CD4-positive, alpha-beta memory T cell (primary cell): ENCODE data around the gene RAMP1. TPM values are rescaled to one million over a fixed set of nuclear protein-coding genes. Genes with fewer than 3 reads are reported as not detected.
"Not testable (repeated sequence)": the region's sequence is repeated elsewhere in the genome, so short reads cannot be mapped to it uniquely, and the experiment has no call there.

Experiments
- CTCF ChIA-PET: fragments of 350-600 bp; sonication (Branson Sonifier 250); formaldehyde crosslinking; loops from one replicate; lab custom pipeline; 2021; ENCODE audit warnings: inconsistent platforms; ENCODE audit not compliant: partially characterized antibody; lab: Charles Lee
- POLR2A ChIA-PET: fragments of 350-600 bp; sonication (Branson Sonifier 250); formaldehyde crosslinking; loops from one replicate; lab custom pipeline; 2021; ENCODE audit not compliant: partially characterized antibody; lab: Charles Lee
- DNase-seq, 5 donors: peaks; one replicate each; pipeline versions ENCODE4 v3.0.0 to v3.0.0-alpha.2; 2020 to 2022; ENCODE audit warnings: mixed read lengths in 1 of 5
- H3K27ac ChIP-seq: one replicate; pipeline ENCODE4 v1.7.0; 2013; ENCODE audit warnings: low read depth, low read length
- H3K27me3 ChIP-seq: 2 replicates; pipeline ENCODE4 v1.7.0; 2013; ENCODE audit warnings: mild to moderate bottlenecking, low read length, moderate library complexity; ENCODE audit not compliant: insufficient read depth
- H3K36me3 ChIP-seq: 2 replicates; pipeline ENCODE4 v1.7.0; 2013; ENCODE audit warnings: mild to moderate bottlenecking, low read length, moderate library complexity; ENCODE audit not compliant: insufficient read depth
- H3K4me1 ChIP-seq: 2 replicates; pipeline ENCODE4 v1.7.0; 2013; ENCODE audit warnings: mild to moderate bottlenecking, low read length, moderate library complexity; ENCODE audit not compliant: insufficient read depth
- H3K4me3 ChIP-seq, 2 donors: one replicate each; pipeline ENCODE4 v1.7.0; 2013; ENCODE audit warnings: low read length in 2 of 2, mild to moderate bottlenecking in 1 of 2
- H3K9me3 ChIP-seq, 2 donors: one replicate each; pipeline ENCODE4 v1.7.0; 2013; ENCODE audit warnings: low read length in 2 of 2, control low read depth in 1 of 2; ENCODE audit not compliant: control insufficient read depth in 1 of 2
- H3K27ac Mint-ChIP-seq, 7 donors: one replicate each; pipeline ENCODE4 v1.8.0; 2020 to 2021; ENCODE audit warnings: mixed read lengths in 7 of 7, mild to moderate bottlenecking in 6 of 7, inconsistent platforms in 3 of 7, moderate library complexity in 3 of 7
- H3K27me3 Mint-ChIP-seq, 2 donors: one replicate each; pipeline ENCODE4 v1.8.0; 2020 to 2021; ENCODE audit warnings: mixed read lengths in 2 of 2
- H3K36me3 Mint-ChIP-seq, 2 donors: one replicate each; pipeline ENCODE4 v1.8.0; 2020 to 2021; ENCODE audit warnings: mixed read lengths in 2 of 2, inconsistent platforms in 1 of 2, mild to moderate bottlenecking in 1 of 2
- H3K4me1 Mint-ChIP-seq, 4 donors: one replicate each; pipeline ENCODE4 v1.8.0; 2020 to 2021; ENCODE audit warnings: mixed read lengths in 4 of 4, mild to moderate bottlenecking in 1 of 4
- H3K4me3 Mint-ChIP-seq, 8 donors: one replicate each; pipeline ENCODE4 v1.8.0; 2020 to 2021; ENCODE audit warnings: mixed read lengths in 8 of 8, mild to moderate bottlenecking in 7 of 8, moderate library complexity in 6 of 8, inconsistent platforms in 3 of 8
- H3K9me3 Mint-ChIP-seq, 8 donors: one replicate each; pipeline ENCODE4 v1.8.0; 2020 to 2021; ENCODE audit warnings: mixed read lengths in 8 of 8, mild to moderate bottlenecking in 5 of 8, inconsistent platforms in 3 of 8, moderate library complexity in 1 of 8
- intact Hi-C: fragments of 100-400 bp; cut with micrococcal nuclease; formaldehyde crosslinking; loops from one replicate; pipeline ENCODE4 v1.15.1; 2023
- polyA plus RNA-seq, 2 donors: library from polyadenylated mRNA; unstranded; fragments of 300-500 nt; fragmentation: Illumina TruSeq; gene quantifications; one replicate each; pipeline ENCODE4 v1.2.3, GENCODE V29; 2021
- total RNA-seq, 2 experiments: library from RNA; stranded (reverse); gene quantifications; one replicate each; pipeline ENCODE4 v1.2.3, GENCODE V29; 2021

The RAMP1 gene
- total and polyA plus RNA-seq, 4 experiments from 2014 or later = 1.3 to 10.8 TPM; not detected in 2

DNA sequence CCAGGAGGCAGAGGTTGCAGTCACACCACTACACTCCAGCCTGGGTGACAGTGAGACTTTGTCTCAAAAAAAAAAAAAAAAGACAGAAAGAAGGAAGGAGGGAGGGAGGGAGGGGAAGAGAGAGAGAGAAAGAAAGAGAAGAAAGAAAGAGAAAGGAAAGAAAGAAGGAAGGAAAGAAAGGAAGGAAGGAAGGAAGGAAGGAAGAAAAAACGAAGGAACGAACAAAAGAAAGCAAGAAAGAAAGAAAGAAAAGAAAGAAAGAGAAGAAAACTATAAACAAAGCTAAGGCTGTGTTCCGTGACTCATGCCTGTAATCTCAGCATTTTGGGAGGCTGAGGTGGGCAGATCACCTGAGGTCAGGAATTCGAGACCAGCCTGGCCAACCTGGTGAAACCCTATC is 91.9 kb downstream of the RAMP1 start:
- H3K27ac Mint-ChIP-seq = peak overlapping the region in 1 of 7 donors; percentile 35
- H3K9me3 Mint-ChIP-seq, intact Hi-C loops, DNase-seq, H3K4me1 ChIP-seq, H3K36me3 ChIP-seq, H3K9me3 ChIP-seq, H3K4me3 ChIP-seq, H3K27me3 Mint-ChIP-seq, POLR2A ChIA-PET, H3K27me3 ChIP-seq, H3K36me3 Mint-ChIP-seq, H3K27ac ChIP-seq: not testable (repeated sequence)
- H3K4me3 Mint-ChIP-seq = peak overlapping the region in 1 of 8 donors; percentile 41
- CTCF ChIA-PET = interaction anchor here (2.2 kb wide), 1 partner anchor 11 kb away, joined by 6 read pairs; no protein-coding TSS in a partner anchor
- H3K4me1 Mint-ChIP-seq = peaks cover 7 to 23% (median 13%) of the 10 kb centered on the region in 4 donors

DNA sequence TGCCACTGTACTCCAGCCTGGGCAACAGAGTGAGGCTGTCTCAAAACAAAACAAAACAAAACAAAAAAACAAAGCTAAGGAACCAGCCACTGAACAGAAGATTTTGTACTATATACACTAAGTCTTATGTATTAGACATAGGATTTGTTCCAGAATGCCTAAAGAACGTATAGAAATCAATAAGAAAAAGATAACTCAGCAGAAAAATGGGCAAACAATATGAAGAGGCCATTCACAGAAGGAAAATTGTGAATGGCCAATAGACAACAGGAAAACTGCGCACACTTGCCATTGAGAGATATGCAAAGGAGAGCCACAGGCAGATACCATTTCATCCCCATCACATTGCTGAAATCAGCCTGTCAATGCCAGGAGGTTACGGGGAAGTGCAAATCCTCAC is 92.5 kb downstream of the RAMP1 start:
- Mint-ChIP-seq H3K9me3 (peaks cover 0 to 7% (median 4%) of the 10 kb centered on the region in 8 donors), H3K27ac (peak overlapping the region in 1 of 7 donors; percentile 46), H3K36me3 (peaks cover 0 to 4% of the 10 kb centered on the region in 2 donors), H3K4me3 (no peak overlapping the region), H3K4me1 (peaks cover 8 to 23% (median 12%) of the 10 kb centered on the region in 4 donors), H3K27me3 (peaks cover 0 to 6% of the 10 kb centered on the region in 2 donors)
- Histone ChIP-seq H3K4me3 (no peak overlapping the region), H3K4me1 (no peaks in the 10 kb centered on the region), H3K9me3 (no peaks in the 10 kb centered on the region), H3K27ac (no peak overlapping the region), H3K36me3 (no peaks in the 10 kb centered on the region), H3K27me3 (no peaks in the 10 kb centered on the region)
- no peak for DNase-seq
- intact Hi-C loops = no loop called here
- ChIA-PET POLR2A (no interaction called here), CTCF (interaction anchor here (2.2 kb wide), 1 partner anchor 10 kb away, joined by 6 read pairs; no protein-coding TSS in a partner anchor)

DNA sequence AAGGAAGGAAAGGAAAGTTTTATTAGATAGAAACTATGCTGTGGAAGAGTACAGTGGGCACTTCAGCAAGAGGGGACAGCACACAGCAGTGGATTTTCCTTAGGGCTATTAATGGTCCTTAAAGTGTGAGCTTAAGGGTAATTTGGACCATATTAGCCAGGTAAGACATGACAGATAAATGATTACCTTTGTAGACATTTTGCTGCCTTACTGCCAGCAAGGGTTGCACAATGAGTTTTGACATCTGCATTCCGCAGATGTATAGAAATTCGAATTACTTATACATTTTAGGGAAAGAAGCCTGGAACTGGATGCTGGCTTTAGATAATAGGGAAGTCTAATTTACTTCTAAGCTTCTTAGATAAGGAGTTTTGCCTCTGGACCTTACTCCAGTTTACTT is 93.4 kb downstream of the RAMP1 start:
- Mint-ChIP-seq H3K4me1 (peaks cover 9 to 24% (median 13%) of the 10 kb centered on the region in 4 donors), H3K36me3 (no peaks in the 10 kb centered on the region), H3K27me3 (peaks cover 4 to 8% of the 10 kb centered on the region in 2 donors), H3K9me3 (no peaks in the 10 kb centered on the region), H3K4me3 (no peak overlapping the region), H3K27ac (no peak overlapping the region)
- no peak overlapping the region for H3K27ac ChIP-seq
- intact Hi-C loops = no loop called here
- POLR2A ChIA-PET = no interaction called here
- no peaks in the 10 kb centered on the region for H3K27me3 ChIP-seq
- no peak for DNase-seq
- CTCF ChIA-PET = no interaction called here
- H3K4me1 ChIP-seq = no peaks in the 10 kb centered on the region
- H3K36me3 ChIP-seq = no peaks in the 10 kb centered on the region
- no peak overlapping the region for H3K4me3 ChIP-seq
- H3K9me3 ChIP-seq = no peaks in the 10 kb centered on the region

DNA sequence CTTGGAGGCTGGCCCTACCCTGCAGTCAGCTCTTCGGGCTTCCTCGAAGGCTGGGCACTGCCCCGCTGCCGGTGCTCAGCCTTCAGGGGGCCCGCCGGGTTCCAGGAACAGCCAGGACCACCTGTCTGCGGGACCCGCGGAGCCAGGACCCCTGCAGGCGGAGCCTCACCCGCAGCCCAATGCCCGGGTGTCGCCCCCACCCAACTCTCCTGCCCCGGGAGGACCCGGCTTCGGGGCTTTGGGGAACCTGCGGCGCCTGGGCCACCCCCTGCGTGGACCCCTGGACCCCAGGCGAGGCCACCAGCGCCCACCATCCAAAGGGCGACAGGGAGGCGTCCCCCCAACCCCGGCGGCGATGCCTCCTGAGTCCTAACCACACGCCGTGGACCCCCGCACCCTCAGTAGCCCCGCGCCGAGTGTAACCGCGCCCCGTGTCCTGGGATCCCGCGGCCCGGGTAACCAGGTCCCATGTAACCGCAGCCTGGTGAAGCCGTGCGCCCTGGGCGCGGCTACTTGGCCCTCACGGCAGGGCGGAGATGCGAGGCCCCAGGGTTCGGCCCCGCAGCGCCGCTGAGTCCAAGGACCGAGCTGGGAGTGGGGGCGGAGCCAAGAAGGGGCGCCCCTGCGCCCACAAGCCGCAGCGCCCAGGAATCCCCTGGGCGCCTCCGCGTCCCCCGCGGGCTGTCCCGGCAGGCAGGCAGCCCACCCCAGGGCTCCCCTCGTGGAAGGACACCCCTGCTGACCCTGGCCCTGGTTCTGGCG is 96.4 kb downstream of the RAMP1 start:
- H3K36me3 Mint-ChIP-seq = no peaks in the 10 kb centered on the region
- H3K27ac Mint-ChIP-seq = no peak overlapping the region
- H3K36me3 ChIP-seq = no peaks in the 10 kb centered on the region
- H3K4me1 ChIP-seq = no peaks in the 10 kb centered on the region
- no peak overlapping the region for H3K4me3 Mint-ChIP-seq
- no peaks in the 10 kb centered on the region for H3K27me3 ChIP-seq
- ChIA-PET CTCF (interaction anchor here (0.9 to 1.4 kb wide), 2 partner anchors 13 to 32 kb away, joined by 3 read pairs; no protein-coding TSS in a partner anchor), POLR2A (no interaction called here)
- H3K27me3 Mint-ChIP-seq = peaks cover 4 to 8% of the 10 kb centered on the region in 2 donors
- H3K9me3 Mint-ChIP-seq = no peaks in the 10 kb centered on the region
- H3K4me3 ChIP-seq = no peak overlapping the region
- peaks cover 9 to 24% (median 13%) of the 10 kb centered on the region in 4 donors for H3K4me1 Mint-ChIP-seq
- no peak for DNase-seq
- intact Hi-C loops = loop anchor here (2.0 kb wide), 1 partner anchor 13 kb away; no protein-coding TSS in a partner anchor
- H3K9me3 ChIP-seq = no peaks in the 10 kb centered on the region
- H3K27ac ChIP-seq = no peak overlapping the region

DNA sequence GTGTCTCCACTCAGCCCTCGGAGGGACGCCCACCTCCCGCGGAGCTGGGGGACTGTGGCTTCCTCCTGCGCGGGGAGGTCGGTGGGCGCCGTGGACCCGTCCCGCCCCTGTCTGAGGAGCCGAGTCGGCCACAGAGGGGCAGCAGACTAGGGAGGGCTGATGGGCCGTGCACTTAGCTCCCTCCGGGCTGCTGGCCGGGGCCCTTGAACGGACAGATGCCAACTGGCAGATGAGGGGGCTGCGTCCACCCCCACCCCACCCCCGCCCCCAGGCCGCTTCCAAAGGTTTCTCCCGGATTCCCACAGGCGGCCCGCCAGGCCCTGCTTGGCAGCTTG is 96.9 kb downstream of the RAMP1 start:
- Mint-ChIP-seq H3K9me3 (peaks cover 0 to 3% (median 0%) of the 10 kb centered on the region in 8 donors), H3K36me3 (no peaks in the 10 kb centered on the region), H3K4me1 (peaks cover 9 to 24% (median 13%) of the 10 kb centered on the region in 4 donors), H3K27ac (no peak overlapping the region), H3K4me3 (no peak overlapping the region), H3K27me3 (peaks cover 4 to 8% of the 10 kb centered on the region in 2 donors)
- CTCF ChIA-PET = interaction anchor here (0.9 kb wide), 1 partner anchor 32 kb away, joined by 3 read pairs; no protein-coding TSS in a partner anchor
- H3K4me3 ChIP-seq = no peak overlapping the region
- no peaks in the 10 kb centered on the region for H3K27me3 ChIP-seq
- intact Hi-C loops = loop anchor here (2.0 kb wide), 1 partner anchor 14 kb away; no protein-coding TSS in a partner anchor
- no peaks in the 10 kb centered on the region for H3K36me3 ChIP-seq
- POLR2A ChIA-PET = no interaction called here
- H3K4me1 ChIP-seq = no peaks in the 10 kb centered on the region
- H3K9me3 ChIP-seq = no peaks in the 10 kb centered on the region
- no peak overlapping the region for H3K27ac ChIP-seq
- DNase-seq = no peak

DNA sequence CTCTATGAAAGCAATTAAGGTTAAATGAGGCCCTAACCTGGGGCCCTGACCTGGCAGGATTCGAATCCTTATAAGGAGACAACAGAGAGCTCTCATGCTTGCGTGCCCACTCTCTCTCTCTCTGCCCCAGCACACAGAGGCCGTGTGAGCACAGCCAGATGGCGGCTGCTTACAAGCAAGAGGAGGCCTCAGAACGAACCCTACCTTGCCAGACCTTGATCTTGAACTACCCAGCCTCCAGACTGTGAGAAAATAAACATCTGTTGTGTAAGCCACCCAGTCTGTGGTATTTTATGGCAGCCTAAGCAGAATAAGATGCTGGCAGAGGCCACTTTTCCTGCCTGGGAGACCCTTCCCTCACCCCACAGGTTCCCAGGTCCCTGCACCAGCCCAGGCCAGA is 102.2 kb downstream of the RAMP1 start:
- Histone ChIP-seq H3K27me3 (no peaks in the 10 kb centered on the region), H3K4me3 (no peak overlapping the region), H3K36me3 (no peaks in the 10 kb centered on the region), H3K9me3 (peaks cover 0 to 9% of the 10 kb centered on the region in 2 donors), H3K27ac (no peak overlapping the region), H3K4me1 (peaks cover 6% of the 10 kb centered on the region)
- no peak for DNase-seq
- ChIA-PET POLR2A (interaction anchor here (1.0 kb wide), 1 partner anchor 19 kb away, joined by 3 read pairs; no protein-coding TSS in a partner anchor), CTCF (interaction anchor here (1.4 to 1.7 kb wide), 2 partner anchors 11 to 303 kb away, joined by 5 to 6 read pairs; no protein-coding TSS in a partner anchor)
- H3K4me3 Mint-ChIP-seq = no peak overlapping the region
- peaks cover 0 to under 1% of the 10 kb centered on the region in 2 donors for H3K36me3 Mint-ChIP-seq
- H3K27ac Mint-ChIP-seq = no peak overlapping the region
- H3K9me3 Mint-ChIP-seq = peaks cover 0 to 23% (median 11%) of the 10 kb centered on the region in 8 donors
- H3K27me3 Mint-ChIP-seq = peaks cover 2 to 4% of the 10 kb centered on the region in 2 donors
- intact Hi-C loops = no loop called here
- peaks cover 2 to 18% (median 10%) of the 10 kb centered on the region in 4 donors for H3K4me1 Mint-ChIP-seq
